Naive thymus-derived CD4-positive, alpha-beta T cell (primary cell): Measurements from ENCODE around the gene SIN3A. TPM values are rescaled to one million over a fixed set of nuclear protein-coding genes. Genes with fewer than 3 reads are reported as not detected.
A peak's percentile ranks its signal among the peaks of the same experiment; 100 is the strongest.
"Not testable (repeated sequence)": the region's sequence is repeated elsewhere in the genome, so short reads cannot be mapped to it uniquely, and the experiment has no call there.

Experiments
- ATAC-seq: fragments of 150-1000 bp; cut with Tn5 transposase; 2 replicates; pipeline ENCODE4 v1.10.0; 2021; ENCODE audit warnings: mild to moderate bottlenecking, moderate library complexity
- CTCF ChIA-PET: fragments of 350-600 bp; sonication (Branson Sonifier 250); formaldehyde crosslinking; loops from one replicate; lab custom pipeline; 2021; ENCODE audit warnings: antibody characterized with exemption; lab: Charles Lee
- POLR2A ChIA-PET: fragments of 350-600 bp; sonication (Branson Sonifier 250); formaldehyde crosslinking; loops from one replicate; lab custom pipeline; 2021; ENCODE audit warnings: antibody characterized with exemption, inconsistent platforms; lab: Charles Lee
- DNase-seq, 9 donors: peaks; one replicate each; pipeline versions ENCODE4 v3.0.0 to v3.0.0-alpha.2; 2020 to 2022; ENCODE audit warnings: mixed read lengths in 1 of 9
- H3K27ac ChIP-seq: one replicate; pipeline ENCODE4 v1.7.0; 2013; ENCODE audit warnings: mild to moderate bottlenecking, low read depth, low read length, moderate library complexity
- H3K27me3 ChIP-seq, 2 donors: one replicate each; pipeline ENCODE4 v1.7.0; 2013; ENCODE audit warnings: low read length in 2 of 2, mild to moderate bottlenecking in 2 of 2, moderate library complexity in 2 of 2; ENCODE audit not compliant: control insufficient read depth in 2 of 2, insufficient read depth in 2 of 2
- H3K36me3 ChIP-seq, 3 experiments: 1 replicate in 2 of 3; 2 replicates in 1 of 3; pipeline ENCODE4 v1.7.0; 2013; ENCODE audit warnings: low read length in 3 of 3, mild to moderate bottlenecking in 3 of 3, moderate library complexity in 1 of 3; ENCODE audit not compliant: insufficient read depth in 3 of 3, control insufficient read depth in 2 of 3
- H3K4me1 ChIP-seq, 2 donors: one replicate each; pipeline ENCODE4 v1.7.0; 2013; ENCODE audit warnings: low read length in 2 of 2, mild to moderate bottlenecking in 2 of 2, moderate library complexity in 1 of 2; ENCODE audit not compliant: control insufficient read depth in 2 of 2, insufficient read depth in 2 of 2
- H3K4me3 ChIP-seq: 2 replicates; pipeline ENCODE4 v1.7.0; 2013; ENCODE audit warnings: mild to moderate bottlenecking, low read length
- H3K9me3 ChIP-seq, 3 experiments: 1 replicate in 2 of 3; 2 replicates in 1 of 3; pipeline ENCODE4 v1.7.0; 2013; ENCODE audit warnings: low read length in 3 of 3; ENCODE audit not compliant: control insufficient read depth in 2 of 3
- H3K27ac Mint-ChIP-seq, 9 donors: one replicate each; pipeline ENCODE4 v1.8.0; 2020 to 2022; ENCODE audit warnings: mixed read lengths in 9 of 9, mild to moderate bottlenecking in 8 of 9, moderate library complexity in 5 of 9, inconsistent platforms in 2 of 9
- H3K27me3 Mint-ChIP-seq, 5 donors: one replicate each; pipeline ENCODE4 v1.8.0; 2021 to 2022; ENCODE audit warnings: mixed read lengths in 5 of 5, mild to moderate bottlenecking in 1 of 5
- H3K36me3 Mint-ChIP-seq, 5 donors: one replicate each; pipeline ENCODE4 v1.8.0; 2020 to 2022; ENCODE audit warnings: mixed read lengths in 5 of 5, mild to moderate bottlenecking in 3 of 5, inconsistent platforms in 1 of 5
- H3K4me1 Mint-ChIP-seq, 7 donors: one replicate each; pipeline ENCODE4 v1.8.0; 2020 to 2022; ENCODE audit warnings: mixed read lengths in 7 of 7, mild to moderate bottlenecking in 3 of 7, inconsistent platforms in 1 of 7
- H3K4me3 Mint-ChIP-seq, 10 donors: one replicate each; pipeline ENCODE4 v1.8.0; 2020 to 2022; ENCODE audit warnings: mild to moderate bottlenecking in 10 of 10, mixed read lengths in 10 of 10, moderate library complexity in 6 of 10, inconsistent platforms in 2 of 10
- H3K9me3 Mint-ChIP-seq, 11 donors: one replicate each; pipeline ENCODE4 v1.8.0; 2020 to 2022; ENCODE audit warnings: mixed read lengths in 11 of 11, mild to moderate bottlenecking in 4 of 11, inconsistent platforms in 1 of 11, moderate library complexity in 1 of 11
- intact Hi-C, 2 donors: fragments of 100-400 bp; cut with micrococcal nuclease; formaldehyde crosslinking; loops; one replicate each; pipeline ENCODE4 v1.15.1; 2023
- polyA plus RNA-seq, 2 donors: library from polyadenylated mRNA; unstranded; fragments of 300-500 nt; fragmentation: Illumina TruSeq; gene quantifications; one replicate each; pipeline ENCODE4 v1.2.3, GENCODE V29; 2021
- total RNA-seq, 6 experiments: library from RNA in 5 of 6; stranded (reverse) in 5 of 6; gene quantifications; 1 replicate in 5 of 6; 2 replicates in 1 of 6; pipeline ENCODE4 v1.2.3 and lab custom pipeline; 2021 to 2026

Gene SIN3A
- total and polyA plus RNA-seq, 7 experiments from 2014 or later = 18.0 to 139 (median 120) TPM

DNA sequence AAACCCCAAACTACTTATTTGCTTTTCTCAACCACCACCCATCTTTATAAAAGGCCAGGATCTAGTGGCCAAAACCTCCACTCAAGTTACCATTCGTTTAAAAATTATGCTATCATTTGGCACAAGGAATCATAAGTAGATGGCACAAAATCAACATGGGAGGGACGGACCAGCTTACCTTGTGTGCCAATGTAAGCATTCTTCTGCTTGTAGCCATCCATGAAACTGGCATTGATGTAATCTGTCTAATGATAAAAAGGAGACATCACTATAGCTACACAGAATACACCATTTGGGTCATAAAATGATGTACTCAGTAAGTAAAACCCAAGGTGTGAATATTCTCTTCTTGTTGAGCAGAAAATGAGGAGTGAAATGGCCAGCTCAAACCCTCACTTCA, 28.2 kb upstream of the SIN3A start:
- H3K4me3 Mint-ChIP-seq = no peak overlapping the region
- H3K4me1 ChIP-seq = no peaks in the 10 kb centered on the region
- H3K27ac Mint-ChIP-seq = no peak overlapping the region
- H3K4me1 Mint-ChIP-seq = no peaks in the 10 kb centered on the region
- H3K4me3 ChIP-seq = no peak overlapping the region
- H3K27me3 ChIP-seq = no peaks in the 10 kb centered on the region
- no peak for ATAC-seq
- H3K27me3 Mint-ChIP-seq = no peaks in the 10 kb centered on the region
- ChIA-PET CTCF (no interaction called here), POLR2A (no interaction called here)
- no peaks in the 10 kb centered on the region for H3K9me3 Mint-ChIP-seq
- H3K9me3 ChIP-seq = no peaks in the 10 kb centered on the region
- DNase-seq = no peak
- no peak overlapping the region for H3K27ac ChIP-seq
- intact Hi-C loops = no loop called here
- H3K36me3 ChIP-seq = peaks cover 0 to 12% (median 2%) of the 10 kb centered on the region in 3 experiments
- H3K36me3 Mint-ChIP-seq = peaks cover 4 to 45% (median 17%) of the 10 kb centered on the region in 5 donors

DNA sequence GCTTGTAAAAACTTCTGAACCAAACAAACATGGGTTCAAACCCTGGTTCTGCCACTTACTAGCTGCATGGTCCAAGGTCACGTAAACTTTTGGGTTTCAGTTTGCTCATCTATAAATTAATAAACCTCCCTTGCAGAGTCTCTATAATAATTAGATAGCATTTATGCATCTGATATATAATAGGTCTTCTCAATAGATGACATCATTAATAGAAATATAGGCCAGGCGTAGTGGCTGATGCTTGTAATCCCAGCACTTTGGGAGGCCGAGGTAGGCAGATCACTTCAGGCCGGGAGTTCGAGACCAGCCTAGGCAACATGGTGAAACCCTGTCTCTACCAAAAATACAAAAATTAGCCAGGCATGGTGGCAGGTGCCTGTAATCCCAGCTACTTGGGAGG, 25.6 kb upstream of the SIN3A start:
- H3K27me3 Mint-ChIP-seq, H3K4me3 ChIP-seq, DNase-seq, intact Hi-C loops, ATAC-seq, H3K9me3 Mint-ChIP-seq, CTCF ChIA-PET, H3K4me1 ChIP-seq, H3K9me3 ChIP-seq, H3K27ac Mint-ChIP-seq, H3K27me3 ChIP-seq, H3K27ac ChIP-seq, POLR2A ChIA-PET, H3K4me1 Mint-ChIP-seq, H3K4me3 Mint-ChIP-seq: not testable (repeated sequence)
- peaks cover 4 to 40% (median 12%) of the 10 kb centered on the region in 5 donors for H3K36me3 Mint-ChIP-seq
- H3K36me3 ChIP-seq = peaks cover 0 to 15% (median 5%) of the 10 kb centered on the region in 3 experiments

GRCh38 chr15:75468913-75469598, 17.6 kb upstream of the SIN3A start:
- POLR2A ChIA-PET = interaction anchor here (1.2 kb wide), 1 partner anchor 13 kb away, joined by 4 read pairs; no protein-coding TSS in a partner anchor
- CTCF ChIA-PET = no interaction called here
- ATAC-seq = no peak

DNA sequence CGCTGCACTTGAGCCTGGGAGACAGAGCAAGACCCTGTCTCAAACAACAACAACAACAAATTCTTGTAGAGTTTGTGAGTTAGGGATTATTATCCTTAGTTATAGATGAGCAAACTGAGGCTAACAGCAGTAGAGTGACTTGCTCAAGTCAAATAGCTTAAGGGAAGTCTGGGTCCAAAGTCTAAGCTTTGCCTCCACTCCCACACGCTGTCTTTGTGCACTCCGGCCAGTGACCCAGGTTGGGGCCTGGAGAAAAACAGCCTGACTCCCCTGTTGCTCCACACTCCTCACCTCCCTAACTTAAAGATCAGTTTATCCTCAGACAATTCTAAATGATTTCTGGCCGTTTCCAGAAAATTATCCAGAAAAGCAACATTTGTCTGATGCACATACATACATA, 9.2 kb upstream of the SIN3A start:
- CTCF ChIA-PET = no interaction called here

More at GRCh38 chr15:75468913-75469598, 17.6 kb upstream of the SIN3A start:
- H3K27ac Mint-ChIP-seq = peak overlapping the region in 3 of 9 donors; percentile 26 to 72 (median 28)
- DNase-seq = no peak
- peaks cover 9 to 53% (median 17%) of the 10 kb centered on the region in 3 experiments for H3K36me3 ChIP-seq
- intact Hi-C loops = no loop called here
- no peaks in the 10 kb centered on the region for H3K27me3 Mint-ChIP-seq
- no peaks in the 10 kb centered on the region for H3K9me3 Mint-ChIP-seq
- peaks cover 0 to 17% (median 0%) of the 10 kb centered on the region in 7 donors for H3K4me1 Mint-ChIP-seq
- no peak overlapping the region for H3K4me3 ChIP-seq
- H3K27me3 ChIP-seq = no peaks in the 10 kb centered on the region
- no peak overlapping the region for H3K4me3 Mint-ChIP-seq
- no peaks in the 10 kb centered on the region for H3K9me3 ChIP-seq
- H3K27ac ChIP-seq = no peak overlapping the region
- no peaks in the 10 kb centered on the region for H3K4me1 ChIP-seq
- H3K36me3 Mint-ChIP-seq = peaks cover 6 to 57% (median 19%) of the 10 kb centered on the region in 5 donors

GRCh38 chr15:75459581-75459980, 8.1 kb upstream of the SIN3A start:
- Histone ChIP-seq H3K4me1 (peaks cover 6 to 7% of the 10 kb centered on the region in 2 donors), H3K9me3 (no peaks in the 10 kb centered on the region), H3K36me3 (peaks cover 0 to 13% (median 3%) of the 10 kb centered on the region in 3 experiments), H3K27me3 (no peaks in the 10 kb centered on the region), H3K27ac (no peak overlapping the region), H3K4me3 (no peak overlapping the region)
- no peaks in the 10 kb centered on the region for H3K9me3 Mint-ChIP-seq
- intact Hi-C loops = loop anchor here (10.0 kb wide), 4 partner anchors 445 to 615 kb away; partner anchors contain the start of genes COX5A (in 1 of the 2), FBXO22 (in 1 of the 2), SCAMP2 (in 1 of the 2) and ULK3 (in 1 of the 2)
- H3K27me3 Mint-ChIP-seq = no peaks in the 10 kb centered on the region
- H3K36me3 Mint-ChIP-seq = no peaks in the 10 kb centered on the region
- POLR2A ChIA-PET = no interaction called here
- peaks cover 6 to 12% (median 9%) of the 10 kb centered on the region in 7 donors for H3K4me1 Mint-ChIP-seq
- peak overlapping the region in 1 of 9 donors; percentile 59 for H3K27ac Mint-ChIP-seq
- CTCF ChIA-PET = no interaction called here
- DNase-seq = no peak
- H3K4me3 Mint-ChIP-seq = no peak overlapping the region
- ATAC-seq = no peak

More for the DNA sequence above, 9.2 kb upstream of the SIN3A start:
- POLR2A ChIA-PET = interaction anchor here (1.0 kb wide), 1 partner anchor 9 kb away, joined by 4 read pairs; the partner anchor contains the start of gene SIN3A
- no peak for ATAC-seq
- Histone ChIP-seq H3K27ac (no peak overlapping the region), H3K4me3 (no peak overlapping the region), H3K9me3 (no peaks in the 10 kb centered on the region), H3K27me3 (no peaks in the 10 kb centered on the region), H3K36me3 (peaks cover 0 to 7% (median 4%) of the 10 kb centered on the region in 3 experiments), H3K4me1 (peaks cover 6 to 7% of the 10 kb centered on the region in 2 donors)
- Mint-ChIP-seq H3K36me3 (peaks cover 0 to 5% (median 0%) of the 10 kb centered on the region in 5 donors), H3K27ac (peak overlapping the region in 4 of 9 donors; percentile 28 to 42 (median 35)), H3K27me3 (no peaks in the 10 kb centered on the region), H3K4me1 (peaks cover 6 to 14% (median 9%) of the 10 kb centered on the region in 7 donors), H3K4me3 (no peak overlapping the region), H3K9me3 (no peaks in the 10 kb centered on the region)
- intact Hi-C loops = no loop called here
- DNase-seq = no peak

DNA sequence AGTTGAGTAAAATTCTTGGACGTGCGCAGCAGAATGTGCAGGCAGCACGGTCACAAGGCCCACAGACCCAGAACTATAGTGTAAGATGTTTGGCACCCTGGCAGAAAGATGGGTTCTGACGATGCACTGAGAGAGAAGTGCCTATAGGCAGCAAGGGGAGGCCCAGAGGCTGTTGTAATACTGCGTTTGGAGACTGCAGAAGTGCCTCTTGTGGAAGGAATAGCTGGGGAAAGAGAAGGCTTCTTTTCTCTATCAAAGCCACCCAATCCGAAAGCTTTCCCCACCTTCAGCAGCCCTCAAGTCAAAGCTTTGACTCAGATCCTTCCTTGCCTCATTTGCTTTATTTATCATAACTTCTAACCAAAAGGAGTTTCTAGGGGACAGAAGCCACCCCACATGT, 5.2 kb upstream of the SIN3A start:
- Mint-ChIP-seq H3K36me3 (peaks cover 0 to 1% (median 0%) of the 10 kb centered on the region in 5 donors), H3K4me1 (peaks cover 11 to 23% (median 17%) of the 10 kb centered on the region in 7 donors), H3K27me3 (no peaks in the 10 kb centered on the region), H3K4me3 (peak overlapping the region in 8 of 10 donors; percentile 90 to 98 (median 93)), H3K27ac (peak overlapping the region; percentile 83 to 96 (median 94)), H3K9me3 (no peaks in the 10 kb centered on the region)
- H3K4me1 ChIP-seq = peaks cover 7 to 19% of the 10 kb centered on the region in 2 donors
- ChIA-PET CTCF (interaction anchor here (2.2 kb wide), 1 partner anchor 52 kb away, joined by 9 read pairs; no protein-coding TSS in a partner anchor), POLR2A (interaction anchor here (0.6 to 9.1 kb wide), 10 partner anchors 11 to 183 kb away, joined by 3 to 175 read pairs (median 6); partner anchors contain the start of genes IMP3, MAN2C1 and SNUPN)
- no peak for DNase-seq
- H3K27ac ChIP-seq = peak overlapping the region; percentile 97
- intact Hi-C loops = loop anchor here (10.0 kb wide), 4 partner anchors 448 to 612 kb away; partner anchors contain the start of genes COX5A (in 1 of the 2), FBXO22 (in 1 of the 2), SCAMP2 (in 1 of the 2) and ULK3 (in 1 of the 2)
- H3K36me3 ChIP-seq = peaks cover 0 to 13% (median 0%) of the 10 kb centered on the region in 3 experiments
- no peaks in the 10 kb centered on the region for H3K9me3 ChIP-seq
- peak overlapping the region; percentile 82 for H3K4me3 ChIP-seq
- no peaks in the 10 kb centered on the region for H3K27me3 ChIP-seq
- ATAC-seq = no peak
